ENCODE results near the gene SLC4A4. TPM values are rescaled to one million over a fixed set of nuclear protein-coding genes. Genes with fewer than 3 reads are reported as not detected.

SLC4A4 gene
- total and polyA plus RNA-seq, 2 of the 8 experiments (the other 6 are each of a cell fraction or from before 2014, with no cell fraction given), result 0.67 to 2.8 TPM

DNA sequence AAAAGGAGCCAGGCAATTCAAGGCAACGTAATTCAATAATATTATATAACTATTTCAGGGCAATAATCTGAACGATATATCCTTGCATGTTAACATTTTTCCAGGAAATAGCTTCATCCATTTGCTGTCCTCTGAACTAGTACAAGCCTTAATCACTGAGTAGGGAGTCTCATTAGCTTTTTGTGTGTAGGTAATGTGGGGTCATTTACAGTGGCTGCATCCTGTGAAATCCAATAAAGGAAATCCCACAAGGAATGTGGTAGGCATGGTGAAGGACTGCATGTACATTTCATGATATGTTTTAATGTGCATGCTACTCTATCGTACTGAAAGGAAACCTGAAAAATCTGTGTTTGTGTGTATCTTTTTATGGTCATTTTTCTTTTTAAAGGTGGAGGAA is 103.5 kb downstream of the SLC4A4 start:
- no peak for FAIRE-seq
- CTCF ChIA-PET (ENCODE audit: partially characterized antibody), result interaction anchor here (0.7 to 1.3 kb wide), 2 partner anchors 12 to 1444 kb away, joined by 3 to 4 read pairs; no protein-coding TSS in a partner anchor

More for the DNA sequence above, 103.5 kb downstream of the SLC4A4 start:
- TF ChIP-seq TAF1 (IDR thresholded peaks at IDR 0.05; ENCODE audit: low read depth, low read length) (no peak), SP4 (IDR thresholded peaks at IDR 0.05; ENCODE audit: low read length) (no peak), CHD2 (IDR thresholded peaks at IDR 0.05; ENCODE audit: low read length) (no peak), CHD1 (IDR thresholded peaks at IDR 0.05; ENCODE audit: low read depth, low read length) (no peak), KDM4A (IDR thresholded peaks at IDR 0.05; ENCODE audit: low read depth, low read length, severe bottlenecking) (no peak), SUZ12 (IDR thresholded peaks at IDR 0.05; ENCODE audit: low read length) (no peak), CREB1 (IDR thresholded peaks at IDR 0.05) (no peak), TBP (IDR thresholded peaks at IDR 0.05; ENCODE audit: low read depth, low read length) (no peak), YY1 (IDR thresholded peaks at IDR 0.05; ENCODE audit: low read depth, low read length) (no peak), MAFK (IDR thresholded peaks at IDR 0.05; ENCODE audit: low read depth, low read length) (no peak)
- Histone ChIP-seq H3K4ac (replicated peaks; ENCODE audit: insufficient read length, low read depth, low read length) (no peak overlapping the region), H3K79me1 (ENCODE audit: low read depth, low read length) (no peaks in the 10 kb centered on the region), H2AFZ (ENCODE audit: low read length) (no peak overlapping the region), H2BK12ac (ENCODE audit: low read depth, low read length) (no peak overlapping the region), H4K8ac (ENCODE audit: extremely low read depth, insufficient read depth, low read length) (no peak overlapping the region), H3K56ac (replicated peaks; ENCODE audit: insufficient read length, low read depth, low read length) (no peak overlapping the region), H3K79me2 (ENCODE audit: control insufficient read depth in 1 of 2, insufficient read depth in 2 of 2, low read length in 2 of 2) (no peaks in the 10 kb centered on the region), H3K9me3 (ENCODE audit: insufficient read depth in 2 of 2, low read depth in 1 of 2, low read length in 1 of 2) (no peaks in the 10 kb centered on the region), H3K4me3 (ENCODE audit: extremely low read depth in 1 of 4, insufficient read depth in 2 of 4, low read depth in 3 of 4, low read length in 4 of 4) (no peak overlapping the region), H3K36me3 (ENCODE audit: control insufficient read depth in 2 of 4, insufficient read depth in 4 of 4, low read length in 3 of 4) (no peaks in the 10 kb centered on the region), H3K23me2 (ENCODE audit: low read depth, low read length) (no peaks in the 10 kb centered on the region), H3K27ac (ENCODE audit: low read depth, low read length) (no peak overlapping the region), H3K9ac (replicated peaks in 1 of 4; ENCODE audit: extremely low read depth in 1 of 4, low read depth in 3 of 4, low read length in 3 of 4) (no peak overlapping the region), H2BK120ac (replicated peaks; ENCODE audit: low read depth, low read length) (no peak overlapping the region), H3K14ac (ENCODE audit: insufficient read length) (no peak overlapping the region), H2BK5ac (ENCODE audit: low read depth, low read length) (no peak overlapping the region), H4K20me1 (replicated peaks in 1 of 2; ENCODE audit: control insufficient read depth in 1 of 2, insufficient read depth in 2 of 2, low read length in 2 of 2) (no peaks in the 10 kb centered on the region), H3K27me3 (replicated peaks in 1 of 4; ENCODE audit: control insufficient read depth in 3 of 4, extremely low read depth in 1 of 4, insufficient read depth in 3 of 4, low read length in 3 of 4) (no peaks in the 10 kb centered on the region), H3K4me1 (replicated peaks in 1 of 4; ENCODE audit: control insufficient read depth in 3 of 4, insufficient read depth in 4 of 4, low read length in 3 of 4) (no peaks in the 10 kb centered on the region), H3K4me2 (ENCODE audit: insufficient read depth in 1 of 2, low read depth in 2 of 2, low read length in 2 of 2) (no peak overlapping the region), H4K91ac (replicated peaks; ENCODE audit: insufficient read length, low read length) (no peak overlapping the region), H3K23ac (ENCODE audit: insufficient read length) (no peak overlapping the region), H3K18ac (ENCODE audit: extremely low read depth, low read length) (no peak overlapping the region), H2BK15ac (ENCODE audit: low read length) (no peak overlapping the region), H2AK5ac (ENCODE audit: low read depth, low read length) (no peak overlapping the region), H2BK20ac (ENCODE audit: low read length) (no peak overlapping the region), H4K5ac (ENCODE audit: insufficient read length, low read depth, low read length) (no peak overlapping the region)
- POLR2A ChIA-PET (ENCODE audit: partially characterized antibody), result no interaction called here
- 96% methylated on average over 3 of the region's 3 CpGs; no CpG with 5 or more reads in 1 of the 2 experiments for WGBS, 2 experiments (ENCODE audit: extremely low coverage in 1 of 2, insufficient coverage in 1 of 2, insufficient read length in 1 of 2, insufficient replicate concordance in 2 of 2, low coverage in 1 of 2, low lambda C conversion rate in 2 of 2, missing lambda C conversion rate in 1 of 2)
- no peak for DNase-seq (ENCODE audit: low read depth in 1 of 2, low spot score in 2 of 2)

Data from H1 (cell line).